Activated CD8-positive, alpha-beta T cell treated with anti-CD3 and anti-CD28 coated beads for 36 hours (primary cell): Measurements from ENCODE around the gene C1QTNF9. TPM values are rescaled to one million over a fixed set of nuclear protein-coding genes. Genes with fewer than 3 reads are reported as not detected.

Experiments
- ATAC-seq: fragments of 200-7000 bp; cut with Tn5 transposase; one replicate; pipeline ENCODE4 v1.10.0; 2021; ENCODE audit warnings: mild to moderate bottlenecking, moderate library complexity
- CTCF ChIA-PET: fragments of 350-600 bp; sonication (Branson Sonifier 250); formaldehyde crosslinking; loops from one replicate; lab custom pipeline; 2021; ENCODE audit warnings: antibody characterized with exemption; lab: Charles Lee
- POLR2A ChIA-PET: fragments of 350-600 bp; sonication (Branson Sonifier 250); formaldehyde crosslinking; loops from one replicate; lab custom pipeline; 2021; ENCODE audit warnings: antibody characterized with exemption; lab: Charles Lee
- DNase-seq: peaks from one replicate; pipeline ENCODE4 v3.0.0-alpha.2; 2020
- H3K27ac Mint-ChIP-seq: one replicate; pipeline ENCODE4 v1.8.0; 2021; ENCODE audit warnings: mild to moderate bottlenecking, mixed read lengths
- H3K27me3 Mint-ChIP-seq: one replicate; pipeline ENCODE4 v1.8.0; 2021; ENCODE audit warnings: mixed read lengths
- H3K36me3 Mint-ChIP-seq: one replicate; pipeline ENCODE4 v1.8.0; 2021; ENCODE audit warnings: low read depth, mixed read lengths
- H3K4me1 Mint-ChIP-seq: one replicate; pipeline ENCODE4 v1.8.0; 2021; ENCODE audit warnings: low read depth, mixed read lengths
- H3K4me3 Mint-ChIP-seq: one replicate; pipeline ENCODE4 v1.8.0; 2021; ENCODE audit warnings: mild to moderate bottlenecking, moderate library complexity, mixed read lengths
- H3K9me3 Mint-ChIP-seq: one replicate; pipeline ENCODE4 v1.8.0; 2021; ENCODE audit warnings: mixed read lengths
- intact Hi-C: fragments of 100-400 bp; cut with micrococcal nuclease; formaldehyde crosslinking; loops from one replicate; pipeline ENCODE4 v1.10.0; 2022
- total RNA-seq, 2 experiments: library from RNA; stranded (reverse); gene quantifications; one replicate each; pipeline ENCODE4 v1.2.3, GENCODE V29; 2021
- TF ChIP-seq, protein P1 (sequence below): fragments of 200-600 bp; IDR thresholded peaks from one replicate; pipeline ENCODE4 v1.8.0; 2022; ENCODE audit warnings: antibody characterized with exemption, mild to moderate bottlenecking

The C1QTNF9 gene
- total RNA-seq, 2 experiments from 2014 or later: not detected

DNA sequence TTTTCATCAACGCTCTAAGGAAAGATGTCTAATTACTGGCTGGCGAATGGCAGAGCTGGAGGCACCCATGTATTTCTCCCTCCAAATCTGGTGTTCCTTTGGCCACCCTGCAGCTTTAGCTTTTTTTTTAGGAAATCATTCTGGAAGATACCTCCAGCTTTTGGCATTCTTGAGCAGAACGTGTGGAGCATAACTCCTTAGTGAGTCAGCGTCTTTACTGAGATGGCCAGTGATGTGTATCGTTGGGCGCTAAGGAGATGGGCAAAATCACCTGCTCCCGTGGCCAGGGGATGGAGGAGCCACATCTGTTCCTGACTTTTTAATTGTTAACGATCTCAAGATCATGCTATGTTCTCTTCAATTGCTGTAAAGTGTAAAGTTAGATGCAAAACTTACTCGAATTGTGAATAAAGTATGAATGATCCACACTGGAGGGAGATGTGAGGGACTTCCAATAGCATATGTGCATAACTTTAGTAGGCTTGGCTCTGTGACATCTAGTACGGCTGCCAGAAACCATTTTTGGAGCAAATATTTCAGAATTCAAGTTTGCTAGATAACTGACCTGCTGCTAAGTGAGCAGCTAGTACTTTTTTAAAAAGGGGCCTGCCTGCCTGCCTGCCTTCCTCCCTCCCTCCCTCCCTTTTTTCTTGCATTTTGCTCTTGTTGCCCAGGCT, 24.4 kb upstream of the C1QTNF9 start:
- Mint-ChIP-seq H3K36me3 (peaks cover 37% of the 10 kb centered on the region), H3K9me3 (no peaks in the 10 kb centered on the region), H3K4me1 (peaks cover 27% of the 10 kb centered on the region), H3K27me3 (no peaks in the 10 kb centered on the region), H3K4me3 (no peak overlapping the region), H3K27ac (no peak overlapping the region)
- intact Hi-C loops: no loop called here
- ATAC-seq (no peak), DNase-seq (no peak)
- CTCF ChIA-PET: no interaction called here
- POLR2A ChIA-PET: no interaction called here
- TF ChIP-seq, protein P1, sequence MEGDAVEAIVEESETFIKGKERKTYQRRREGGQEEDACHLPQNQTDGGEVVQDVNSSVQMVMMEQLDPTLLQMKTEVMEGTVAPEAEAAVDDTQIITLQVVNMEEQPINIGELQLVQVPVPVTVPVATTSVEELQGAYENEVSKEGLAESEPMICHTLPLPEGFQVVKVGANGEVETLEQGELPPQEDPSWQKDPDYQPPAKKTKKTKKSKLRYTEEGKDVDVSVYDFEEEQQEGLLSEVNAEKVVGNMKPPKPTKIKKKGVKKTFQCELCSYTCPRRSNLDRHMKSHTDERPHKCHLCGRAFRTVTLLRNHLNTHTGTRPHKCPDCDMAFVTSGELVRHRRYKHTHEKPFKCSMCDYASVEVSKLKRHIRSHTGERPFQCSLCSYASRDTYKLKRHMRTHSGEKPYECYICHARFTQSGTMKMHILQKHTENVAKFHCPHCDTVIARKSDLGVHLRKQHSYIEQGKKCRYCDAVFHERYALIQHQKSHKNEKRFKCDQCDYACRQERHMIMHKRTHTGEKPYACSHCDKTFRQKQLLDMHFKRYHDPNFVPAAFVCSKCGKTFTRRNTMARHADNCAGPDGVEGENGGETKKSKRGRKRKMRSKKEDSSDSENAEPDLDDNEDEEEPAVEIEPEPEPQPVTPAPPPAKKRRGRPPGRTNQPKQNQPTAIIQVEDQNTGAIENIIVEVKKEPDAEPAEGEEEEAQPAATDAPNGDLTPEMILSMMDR: no peak

DNA sequence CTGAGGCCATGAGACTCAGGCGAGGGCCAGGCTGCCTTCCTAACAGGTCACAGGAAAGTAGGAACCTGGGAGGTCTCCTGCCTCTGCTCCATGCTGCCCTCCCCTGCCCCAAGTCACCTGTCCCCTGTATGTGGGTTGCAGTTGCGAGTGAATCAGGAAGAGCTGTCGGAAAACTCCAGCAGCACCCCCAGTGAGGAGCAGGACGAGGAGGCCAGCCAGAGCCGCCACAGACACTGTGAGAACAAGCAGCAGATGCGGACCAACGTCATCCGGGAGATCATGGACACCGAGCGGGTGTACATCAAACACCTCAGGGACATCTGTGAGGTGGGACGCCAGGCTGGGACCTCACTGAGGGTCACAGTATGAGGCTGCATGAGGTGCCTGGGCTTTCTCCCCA, 22.8 kb upstream of the C1QTNF9 start:
- POLR2A ChIA-PET: no interaction called here
- Mint-ChIP-seq H3K36me3 (peaks cover 48% of the 10 kb centered on the region), H3K4me3 (no peak overlapping the region)

DNA sequence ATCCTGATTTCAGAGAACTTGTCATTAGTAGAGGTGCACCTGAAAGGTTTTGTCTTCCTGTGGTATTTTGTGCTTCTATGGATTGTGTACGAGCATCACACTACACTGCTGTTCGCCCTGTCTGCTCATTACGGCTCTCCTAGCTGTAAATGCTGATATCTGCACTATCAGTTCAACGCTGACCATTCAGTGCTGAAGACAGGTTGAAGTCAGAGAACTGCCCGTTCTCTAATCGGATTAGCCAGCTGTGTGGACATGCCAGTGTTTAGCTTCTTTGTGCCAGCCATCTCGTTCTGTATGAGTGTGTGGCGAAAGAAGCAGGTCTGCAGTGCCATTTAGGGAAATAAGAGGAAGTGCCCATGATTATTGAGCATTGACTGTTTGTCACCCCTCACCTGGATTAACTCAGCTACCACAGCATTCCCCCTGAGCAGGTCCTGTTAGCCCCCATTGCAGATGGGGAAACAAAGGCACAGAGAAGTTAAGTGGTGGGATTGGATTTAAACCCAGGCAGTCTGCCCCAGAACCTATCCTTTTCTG, 21.6 kb upstream of the C1QTNF9 start:
- peaks cover 4% of the 10 kb centered on the region for H3K4me1 Mint-ChIP-seq
- POLR2A ChIA-PET: interaction anchor here (0.9 kb wide), 1 partner anchor 35 kb away, joined by 3 read pairs; no protein-coding TSS in a partner anchor
- TF ChIP-seq, protein P1: no peak
- CTCF ChIA-PET: no interaction called here
- H3K27ac Mint-ChIP-seq: no peak overlapping the region
- DNase-seq (no peak), ATAC-seq (no peak)
- no peak overlapping the region for H3K4me3 Mint-ChIP-seq
- H3K9me3 Mint-ChIP-seq: no peaks in the 10 kb centered on the region
- intact Hi-C loops: no loop called here
- no peaks in the 10 kb centered on the region for H3K27me3 Mint-ChIP-seq
- H3K36me3 Mint-ChIP-seq: peaks cover 51% of the 10 kb centered on the region

More for the DNA sequence above, 22.8 kb upstream of the C1QTNF9 start:
- CTCF ChIA-PET: no interaction called here
- Mint-ChIP-seq H3K4me1 (peaks cover 12% of the 10 kb centered on the region), H3K9me3 (no peaks in the 10 kb centered on the region), H3K27ac (peak overlapping the region; percentile 34), H3K27me3 (no peaks in the 10 kb centered on the region)
- intact Hi-C loops: no loop called here
- ATAC-seq (no peak), DNase-seq (no peak)
- TF ChIP-seq, protein P1: no peak

DNA sequence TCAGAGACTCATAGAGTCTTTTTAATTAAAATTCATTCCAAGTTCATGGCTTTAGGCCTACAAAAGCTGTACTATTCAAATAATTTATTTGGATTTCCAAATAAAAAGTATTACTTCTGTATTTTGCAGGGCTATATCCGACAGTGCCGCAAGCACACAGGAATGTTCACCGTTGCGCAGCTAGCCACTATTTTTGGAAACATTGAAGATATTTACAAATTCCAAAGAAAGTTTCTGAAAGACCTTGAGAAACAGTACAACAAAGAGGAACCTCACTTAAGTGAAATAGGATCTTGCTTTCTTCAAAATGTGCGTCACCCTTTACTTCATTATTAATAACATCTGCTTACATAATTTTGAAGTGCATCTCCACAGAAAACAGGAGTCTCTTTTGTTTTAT, 20.5 kb upstream of the C1QTNF9 start:
- no peak for ATAC-seq

More for the DNA sequence above, 20.5 kb upstream of the C1QTNF9 start:
- intact Hi-C loops: no loop called here
- Mint-ChIP-seq H3K36me3 (peaks cover 55% of the 10 kb centered on the region), H3K4me1 (no peaks in the 10 kb centered on the region), H3K4me3 (no peak overlapping the region), H3K27me3 (no peaks in the 10 kb centered on the region), H3K27ac (no peak overlapping the region), H3K9me3 (no peaks in the 10 kb centered on the region)
- TF ChIP-seq, protein P1: no peak
- POLR2A ChIA-PET: no interaction called here
- CTCF ChIA-PET: no interaction called here
- no peak for DNase-seq
